PC-9 (cell line): ENCODE data around the gene DBET.
"Not testable (repeated sequence)": the region's sequence is repeated elsewhere in the genome, so short reads cannot be mapped to it uniquely, and the experiment has no call there.

Experiments
- EZH2 ChIP-seq: fragments of 200-600 bp; sonication (generic); IDR thresholded peaks from 2 replicates; pipeline ENCODE4 v1.8.0; 2017; ENCODE audit warnings: antibody characterized with exemption, low read depth
- TF ChIP-seq, protein P1 (sequence below): fragments of 200-600 bp; sonication (generic); conservative IDR thresholded peaks from 2 replicates; pipeline ENCODE4 v1.6.1; 2017; ENCODE audit warnings: mixed run types, antibody characterized with exemption, mild to moderate bottlenecking, moderate library complexity

DNA sequence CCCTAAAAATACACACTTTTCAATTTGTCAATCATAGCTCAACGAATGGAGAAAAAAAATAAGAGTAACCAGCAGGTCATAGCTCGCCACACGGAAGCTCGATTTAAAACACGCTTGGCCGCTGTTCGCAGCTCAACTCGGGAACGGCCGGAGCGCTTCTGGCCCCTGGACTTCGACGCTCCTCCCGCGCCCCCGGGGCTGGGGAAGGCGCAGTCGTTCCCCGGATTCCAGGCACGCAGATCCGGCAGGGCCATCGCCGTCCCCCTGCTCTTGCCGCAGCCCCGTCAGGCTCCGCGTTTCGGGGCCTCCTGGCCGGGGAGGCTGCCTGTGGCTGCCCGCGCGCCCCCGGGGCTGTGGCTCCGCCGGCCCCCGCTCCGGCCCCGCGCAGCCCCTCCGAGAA, 23.4 kb upstream of the DBET start:
- TF ChIP-seq, protein P1, sequence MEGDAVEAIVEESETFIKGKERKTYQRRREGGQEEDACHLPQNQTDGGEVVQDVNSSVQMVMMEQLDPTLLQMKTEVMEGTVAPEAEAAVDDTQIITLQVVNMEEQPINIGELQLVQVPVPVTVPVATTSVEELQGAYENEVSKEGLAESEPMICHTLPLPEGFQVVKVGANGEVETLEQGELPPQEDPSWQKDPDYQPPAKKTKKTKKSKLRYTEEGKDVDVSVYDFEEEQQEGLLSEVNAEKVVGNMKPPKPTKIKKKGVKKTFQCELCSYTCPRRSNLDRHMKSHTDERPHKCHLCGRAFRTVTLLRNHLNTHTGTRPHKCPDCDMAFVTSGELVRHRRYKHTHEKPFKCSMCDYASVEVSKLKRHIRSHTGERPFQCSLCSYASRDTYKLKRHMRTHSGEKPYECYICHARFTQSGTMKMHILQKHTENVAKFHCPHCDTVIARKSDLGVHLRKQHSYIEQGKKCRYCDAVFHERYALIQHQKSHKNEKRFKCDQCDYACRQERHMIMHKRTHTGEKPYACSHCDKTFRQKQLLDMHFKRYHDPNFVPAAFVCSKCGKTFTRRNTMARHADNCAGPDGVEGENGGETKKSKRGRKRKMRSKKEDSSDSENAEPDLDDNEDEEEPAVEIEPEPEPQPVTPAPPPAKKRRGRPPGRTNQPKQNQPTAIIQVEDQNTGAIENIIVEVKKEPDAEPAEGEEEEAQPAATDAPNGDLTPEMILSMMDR, result not testable (repeated sequence)
- not testable (repeated sequence) for TF ChIP-seq EZH2
